Brain microvascular endothelial cell (primary cell): ENCODE measurements around the gene MYH15.

Experiments used
- DNase-seq: peaks from one replicate; pipeline ENCODE4 v3.0.0-alpha.2; 2020
- H3K27ac ChIP-seq: fragments of 250-450 bp; sonication (Bioruptor Pico); 2 replicates; pipeline ENCODE4 v1.5.1; 2020; ENCODE audit warnings: mild to moderate bottlenecking, moderate library complexity
- H3K27me3 ChIP-seq: fragments of 250-450 bp; sonication (Bioruptor Pico); replicated peaks from 2 replicates; pipeline ENCODE4 v1.5.1; 2020; ENCODE audit warnings: mild to moderate bottlenecking
- H3K36me3 ChIP-seq: fragments of 250-450 bp; sonication (Bioruptor Pico); replicated peaks from 2 replicates; pipeline ENCODE4 v1.5.1; 2020; ENCODE audit warnings: mild to moderate bottlenecking
- H3K4me3 ChIP-seq: 2 replicates; pipeline ENCODE4 v1.5.1; 2011; ENCODE audit warnings: low read depth, mild to moderate bottlenecking, control low read depth, low read length, moderate library complexity
- CTCF ChIP-seq: IDR thresholded peaks from 2 replicates; pipeline ENCODE4 v1.5.1; 2011; ENCODE audit warnings: low read depth, mild to moderate bottlenecking, moderate library complexity, low read length, control low read depth, inconsistent platforms; ENCODE audit errors: missing control alignments
- in situ Hi-C: cut with HindIII; loops from 2 replicates; pipeline ENCODE4 v1.10.0; 2017; ENCODE audit warnings: low sequenced_read_pairs, low pct_ligation_motif_present

Gene MYH15

DNA sequence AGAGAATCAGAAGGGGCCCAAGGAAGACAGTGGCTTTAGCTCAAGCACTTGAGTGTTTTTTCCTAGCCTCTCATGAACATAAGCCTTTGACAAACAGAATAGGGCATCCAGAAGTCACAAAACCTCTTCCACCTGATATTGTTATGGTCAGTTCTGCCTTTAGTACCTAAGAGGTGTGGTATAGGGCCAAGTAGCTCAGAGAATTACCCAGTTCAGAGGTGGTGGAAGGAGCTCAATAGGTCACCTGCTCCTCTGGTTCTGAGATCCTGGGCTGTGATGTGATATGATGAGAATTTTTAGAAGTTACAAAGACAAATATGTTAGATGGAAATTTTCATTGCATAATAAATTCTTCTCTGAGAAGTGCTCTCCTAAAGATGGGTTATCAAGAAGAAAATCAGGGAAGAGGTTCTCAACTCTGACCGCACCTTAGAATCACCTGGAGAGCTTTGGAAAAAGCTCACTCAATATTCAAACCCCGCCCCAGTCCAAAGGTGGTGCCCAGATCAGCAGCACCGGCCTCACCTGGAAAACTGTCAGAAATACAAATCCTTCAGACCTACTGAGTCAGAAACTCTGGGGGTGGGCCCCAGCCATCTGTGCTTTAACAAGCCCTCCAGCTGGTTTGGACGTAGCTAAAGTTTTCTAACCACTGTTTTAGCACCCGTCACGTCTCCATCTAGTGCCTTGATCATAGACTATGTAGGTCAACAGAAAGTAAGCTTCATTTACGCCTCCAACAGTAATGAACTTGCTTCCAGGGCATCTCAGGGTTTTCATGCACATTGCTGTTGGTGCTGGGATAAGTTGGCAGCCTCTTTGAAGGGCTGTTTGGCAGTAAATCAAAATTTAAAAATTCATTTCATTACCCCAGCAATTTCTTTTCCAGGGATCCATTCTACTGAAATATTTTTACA lies 101.3 kb downstream of the MYH15 start:
- Histone ChIP-seq H3K36me3 (no peaks in the 10 kb centered on the region), H3K27ac (no peak overlapping the region), H3K27me3 (no peaks in the 10 kb centered on the region), H3K4me3 (no peak overlapping the region)
- in situ Hi-C loops: no loop called here
- DNase-seq: no peak
- TF ChIP-seq CTCF: no peak

- no peak for DNase-seq
- H3K36me3 ChIP-seq: no peaks in the 10 kb centered on the region
- no peaks in the 10 kb centered on the region for H3K27me3 ChIP-seq
- no peak overlapping the region for H3K4me3 ChIP-seq
- in situ Hi-C loops: no loop called here
- TF ChIP-seq CTCF: no peak
- H3K27ac ChIP-seq: no peak overlapping the region
These were observed 102.5 kb downstream of the MYH15 start for GRCh38 chr3:108407886-108408285.

DNA sequence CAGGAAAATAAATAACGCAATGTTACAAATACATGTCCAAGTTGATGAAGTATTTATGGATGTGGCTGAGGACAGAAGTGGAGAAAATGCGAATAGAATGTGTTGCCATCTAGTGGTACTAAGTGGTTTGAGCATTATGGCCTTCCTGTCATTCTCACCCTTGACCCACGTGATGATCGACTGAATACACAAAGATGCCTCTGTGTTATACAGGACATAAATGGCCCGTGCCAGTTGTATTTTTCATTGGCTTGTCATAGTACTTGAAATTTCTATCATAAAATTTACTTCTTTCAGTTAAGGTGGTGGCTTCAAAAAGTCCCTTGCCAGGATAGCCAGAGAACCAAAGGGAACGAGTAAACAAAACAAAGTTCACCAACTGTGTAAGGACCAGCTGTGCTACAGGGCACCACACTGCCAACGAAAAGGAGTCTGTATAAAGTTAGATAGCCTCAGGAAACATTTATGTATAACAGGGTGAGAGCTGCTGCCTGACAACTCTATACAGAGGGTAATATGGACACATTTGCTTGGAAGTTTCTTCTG lies 103.7 kb downstream of the MYH15 start:
- DNase-seq: peak; percentile 57
- no peak overlapping the region for H3K27ac ChIP-seq
- peak; percentile 66 for TF ChIP-seq CTCF
- no peak overlapping the region for H3K4me3 ChIP-seq
- no peaks in the 10 kb centered on the region for H3K36me3 ChIP-seq
- in situ Hi-C loops: no loop called here
- H3K27me3 ChIP-seq: no peaks in the 10 kb centered on the region

DNA sequence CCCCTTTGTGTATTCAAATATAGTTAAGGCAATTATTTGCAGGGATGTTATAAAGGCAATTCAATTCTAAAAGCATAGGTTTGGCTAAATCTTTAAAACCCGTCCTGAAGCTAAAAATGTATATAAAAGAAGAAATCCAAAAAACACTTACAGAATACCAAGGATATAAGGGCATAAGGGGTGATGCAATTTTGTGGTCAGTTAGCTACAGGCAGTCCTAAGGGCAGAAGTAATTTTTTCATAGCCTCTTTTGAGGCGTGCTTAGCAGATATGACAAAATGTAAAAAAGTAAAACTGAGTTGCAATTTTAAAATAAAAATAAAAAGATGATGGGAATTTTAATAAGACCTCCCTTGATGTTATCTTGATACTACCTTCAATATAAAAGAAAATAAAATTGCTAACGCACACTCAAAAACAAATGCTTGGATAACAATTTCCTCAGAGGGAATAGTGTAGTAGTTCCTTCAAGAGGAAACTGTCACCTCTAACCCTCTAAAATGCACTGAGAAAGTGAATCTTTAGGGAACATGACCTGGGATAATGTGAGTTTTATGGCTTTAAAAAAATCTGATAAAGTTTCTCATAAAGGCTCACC lies 104.2 kb downstream of the MYH15 start:
- in situ Hi-C loops: no loop called here
- no peak overlapping the region for H3K27ac ChIP-seq
- no peak overlapping the region for H3K4me3 ChIP-seq
- no peak for DNase-seq
- H3K36me3 ChIP-seq: no peaks in the 10 kb centered on the region
- H3K27me3 ChIP-seq: no peaks in the 10 kb centered on the region
- TF ChIP-seq CTCF: no peak

- Histone ChIP-seq H3K27me3 (no peaks in the 10 kb centered on the region), H3K27ac (no peak overlapping the region), H3K4me3 (no peak overlapping the region), H3K36me3 (no peaks in the 10 kb centered on the region)
- no peak for TF ChIP-seq CTCF
- DNase-seq: no peak
- in situ Hi-C loops: no loop called here
These were observed 106.0 kb downstream of the MYH15 start for GRCh38 chr3:108404368-108404767.
